GM21619 (cell line): ENCODE results near the gene PPARA.
A peak's percentile ranks its signal among the peaks of the same experiment; 100 is the strongest.

Experiments
- ATAC-seq: cut with Tn5 transposase; IDR thresholded peaks from one replicate; pipeline ENCODE4 v1.9.1; 2021; ENCODE audit not compliant: unreplicated experiment

PPARA gene

DNA sequence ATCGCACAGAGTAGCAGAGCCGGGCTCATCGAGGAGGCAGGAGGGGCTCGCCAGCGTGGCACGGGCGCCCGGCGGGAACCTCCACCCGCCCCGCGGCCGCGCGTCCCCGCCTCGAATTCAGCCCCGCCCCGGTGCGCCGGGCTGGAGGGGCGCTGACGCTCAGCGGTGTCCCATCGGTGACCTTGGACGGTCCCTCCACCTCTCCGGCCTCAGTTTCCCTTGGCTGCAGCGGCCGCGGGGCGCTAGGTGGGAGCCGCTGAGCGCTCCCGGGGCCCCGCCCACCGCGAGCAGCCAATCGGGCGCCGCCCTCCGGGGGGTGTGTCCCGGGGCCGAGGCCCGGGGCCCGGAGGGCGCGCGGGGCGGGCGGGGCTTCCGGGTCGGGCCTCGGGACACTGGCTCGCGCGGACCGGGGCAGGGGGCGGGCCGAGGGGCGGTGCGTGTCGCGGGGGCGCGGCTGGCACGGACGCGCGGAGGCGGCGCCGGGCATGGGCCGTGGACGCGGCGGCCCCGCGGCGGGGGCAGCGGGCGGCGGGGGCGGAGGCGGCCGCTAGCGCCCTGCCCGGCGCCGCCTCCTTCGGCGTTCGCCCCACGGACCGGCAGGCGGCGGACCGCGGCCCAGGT lies at the start of gene PPARA:
TSS of gene PPARA (plus strand) at position 493 of the 621 bp plus-strand sequence. CDS start 47,858 bp downstream, outside the sequence.
- ATAC-seq = peak; percentile 61

DNA sequence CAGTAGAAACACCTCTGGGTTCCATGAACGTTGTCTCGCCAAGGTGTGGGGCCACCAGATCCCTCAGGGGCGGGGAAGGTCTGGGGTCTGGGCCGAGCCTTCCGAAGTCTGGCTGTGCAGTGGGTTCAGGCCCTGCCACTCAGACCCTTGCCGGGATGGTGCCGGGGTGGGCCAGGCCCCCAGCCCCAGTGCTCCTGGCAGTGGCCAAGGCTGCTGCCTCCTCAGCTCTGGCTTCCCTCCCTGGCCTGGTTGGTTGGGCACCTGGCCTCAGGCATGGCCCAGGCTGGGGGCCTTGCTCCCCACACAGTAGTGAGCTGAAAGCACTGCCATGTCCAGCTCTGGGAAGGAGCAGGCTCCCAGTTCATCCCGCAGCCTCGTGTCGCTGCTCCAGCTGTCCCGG lies 48.2 kb upstream of the PPARA start:
- no peak for ATAC-seq

DNA sequence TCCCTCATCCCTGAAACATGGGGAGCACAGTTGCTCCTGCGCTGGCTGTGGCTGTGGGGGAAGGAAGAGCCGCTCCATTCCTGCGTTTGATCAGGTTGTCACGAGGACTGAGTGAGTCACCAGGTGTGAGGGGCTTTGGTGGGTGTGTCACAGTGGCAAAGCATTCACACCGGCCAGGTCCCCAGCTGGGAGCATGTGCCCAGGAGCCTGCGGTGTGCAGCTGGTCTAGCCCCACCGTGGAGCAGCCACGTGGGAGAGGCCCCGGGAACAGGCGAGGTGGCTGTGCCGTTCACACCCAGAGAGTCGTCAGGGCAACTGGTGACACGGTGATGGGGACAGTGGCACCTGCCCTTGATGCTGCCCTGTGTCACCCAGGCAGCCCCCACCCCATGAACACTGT lies 47.6 kb upstream of the PPARA start:
- no peak for ATAC-seq

DNA sequence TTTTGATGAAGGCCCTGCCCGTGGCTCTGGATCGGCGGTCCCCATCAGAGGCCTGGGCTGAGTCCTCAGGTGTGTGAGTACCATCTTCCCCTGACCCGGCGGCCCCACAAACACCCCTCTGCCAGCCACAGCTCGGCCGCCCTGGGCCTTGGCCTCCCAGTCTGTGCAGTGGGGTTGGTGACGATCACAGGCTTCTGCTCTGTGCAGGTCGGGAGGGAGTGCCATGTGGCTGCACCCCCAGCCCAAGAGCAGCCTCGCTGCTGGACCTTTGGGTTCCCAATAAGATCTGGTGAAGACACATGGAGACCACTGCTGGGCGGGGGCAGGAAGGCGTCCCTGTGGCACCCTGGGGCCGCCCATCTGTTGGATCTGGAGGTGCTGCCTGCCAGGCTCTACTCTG lies 47.1 kb upstream of the PPARA start:
- no peak for ATAC-seq

DNA sequence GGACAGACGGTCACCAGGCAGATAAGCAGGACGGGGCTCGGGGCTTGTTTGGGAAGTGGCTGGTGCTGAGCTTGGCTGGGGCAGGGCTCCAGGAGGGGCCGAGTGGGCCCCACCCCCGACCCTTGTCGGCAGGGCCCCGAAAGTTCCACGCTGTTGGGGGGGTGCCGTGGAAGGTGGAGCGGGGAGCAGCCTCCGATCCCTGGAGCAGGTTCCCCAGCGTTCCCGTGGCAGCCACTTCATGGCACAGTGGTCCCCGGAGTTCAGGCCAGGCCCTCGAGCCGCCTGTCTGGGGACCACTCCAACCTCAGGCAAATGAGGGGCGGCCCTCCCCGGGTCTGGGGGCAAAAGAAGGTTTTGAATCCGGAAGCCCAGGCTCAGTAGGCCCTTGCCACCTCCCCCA lies 46.7 kb upstream of the PPARA start:
- ATAC-seq = no peak

DNA sequence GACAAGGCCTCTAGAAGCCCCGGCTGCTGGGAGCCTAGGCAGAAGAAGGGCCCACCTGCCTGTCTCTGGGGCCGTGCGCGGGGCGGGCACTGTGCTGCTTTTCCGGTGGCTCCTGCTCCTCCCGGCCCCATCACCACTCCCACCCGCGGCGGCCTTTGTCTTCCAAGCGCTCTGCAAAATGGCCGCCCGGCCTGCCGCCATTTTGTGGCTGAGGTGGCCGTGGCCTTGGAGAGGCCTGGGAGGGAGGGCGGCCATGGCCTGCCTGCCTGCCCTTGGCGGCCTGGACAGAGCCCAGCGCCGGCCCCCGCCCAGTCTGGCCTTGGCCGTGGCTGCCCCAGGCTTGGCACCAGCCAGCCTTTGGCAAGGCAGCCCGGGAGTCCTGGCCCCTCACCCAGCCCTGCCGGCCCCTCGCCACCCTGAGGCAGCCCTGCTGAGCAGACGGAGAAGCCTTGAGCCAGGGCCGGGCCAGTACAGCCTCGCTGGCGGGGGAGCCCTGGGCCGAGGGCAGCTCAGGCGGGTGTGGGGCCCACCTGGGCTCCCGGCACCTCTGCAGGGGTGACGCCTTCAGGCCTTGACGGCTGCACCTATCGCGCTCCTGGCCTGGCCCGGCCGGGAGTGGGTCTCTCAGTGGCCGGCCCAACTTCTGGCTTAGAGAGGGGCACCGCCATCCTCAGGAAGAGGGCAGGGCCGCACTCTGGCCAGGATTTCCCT lies 46.0 kb upstream of the PPARA start:
- no peak for ATAC-seq

DNA sequence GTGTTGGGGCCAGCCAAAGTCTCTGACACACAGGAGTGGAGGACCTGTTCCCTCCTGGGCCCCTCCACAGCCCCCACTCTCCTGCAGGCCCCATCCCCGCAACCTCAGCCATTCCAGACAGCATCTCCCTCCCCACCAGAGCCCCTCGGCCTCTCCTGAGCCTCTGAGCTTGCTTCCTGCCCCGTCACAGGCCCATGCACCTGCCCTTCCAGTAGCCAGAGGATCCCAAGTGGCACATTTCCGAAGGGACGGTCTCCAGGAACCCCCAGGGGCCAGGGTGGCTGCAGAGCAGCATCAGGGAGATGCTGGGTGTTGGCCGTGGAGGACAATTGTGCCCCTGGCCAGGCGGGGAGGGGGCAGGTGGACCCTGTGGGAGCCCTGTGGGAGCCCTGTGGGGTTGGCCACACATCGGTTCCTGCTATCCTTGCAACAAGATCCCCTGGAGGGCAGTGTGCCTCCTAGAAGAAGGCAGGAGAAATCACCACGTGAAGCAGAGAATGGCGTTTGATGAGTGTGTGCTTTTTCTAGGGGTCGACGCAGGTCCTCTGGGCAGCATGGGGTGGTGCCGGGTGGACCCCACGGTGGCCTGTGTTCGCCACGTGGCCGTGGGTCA lies 45.3 kb upstream of the PPARA start:
- no peak for ATAC-seq

DNA sequence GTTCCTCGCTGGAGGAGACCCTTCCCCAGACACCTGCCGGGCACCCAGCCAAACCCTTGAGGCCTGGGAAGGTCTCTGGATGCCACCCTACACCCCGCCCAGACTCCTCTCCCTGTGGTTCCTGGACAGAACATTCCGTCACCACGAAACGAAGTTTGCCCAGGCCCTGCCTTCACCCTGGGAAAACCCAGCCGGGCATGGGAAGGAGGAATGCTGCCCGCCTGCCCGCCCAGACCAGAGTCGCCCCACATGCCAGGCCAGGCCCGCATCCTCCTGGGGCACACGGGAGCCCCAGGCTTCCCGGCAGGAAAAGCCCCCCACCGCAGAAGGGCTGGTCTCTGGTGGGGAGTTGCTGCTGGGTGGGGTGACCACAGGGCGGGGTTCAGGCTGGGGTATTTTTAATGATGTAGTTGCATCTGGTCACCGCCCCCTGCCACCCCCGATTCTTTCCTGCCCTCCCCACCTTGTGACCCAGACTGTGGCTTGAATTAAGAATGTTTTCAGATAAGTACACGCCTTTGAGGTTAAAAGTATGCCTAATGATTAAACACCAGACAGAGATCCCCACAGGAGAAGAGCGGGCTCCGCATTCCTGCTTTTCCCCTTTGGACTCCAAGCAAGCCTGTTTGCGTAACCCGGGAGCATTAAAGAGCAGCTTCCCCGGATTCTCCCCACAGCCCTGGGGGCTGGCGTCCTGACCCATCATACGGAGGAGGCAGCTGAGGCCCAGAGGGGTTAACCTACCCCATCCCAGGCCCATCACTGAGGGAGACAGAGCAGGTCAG lies 44.6 kb upstream of the PPARA start:
- ATAC-seq = no peak

DNA sequence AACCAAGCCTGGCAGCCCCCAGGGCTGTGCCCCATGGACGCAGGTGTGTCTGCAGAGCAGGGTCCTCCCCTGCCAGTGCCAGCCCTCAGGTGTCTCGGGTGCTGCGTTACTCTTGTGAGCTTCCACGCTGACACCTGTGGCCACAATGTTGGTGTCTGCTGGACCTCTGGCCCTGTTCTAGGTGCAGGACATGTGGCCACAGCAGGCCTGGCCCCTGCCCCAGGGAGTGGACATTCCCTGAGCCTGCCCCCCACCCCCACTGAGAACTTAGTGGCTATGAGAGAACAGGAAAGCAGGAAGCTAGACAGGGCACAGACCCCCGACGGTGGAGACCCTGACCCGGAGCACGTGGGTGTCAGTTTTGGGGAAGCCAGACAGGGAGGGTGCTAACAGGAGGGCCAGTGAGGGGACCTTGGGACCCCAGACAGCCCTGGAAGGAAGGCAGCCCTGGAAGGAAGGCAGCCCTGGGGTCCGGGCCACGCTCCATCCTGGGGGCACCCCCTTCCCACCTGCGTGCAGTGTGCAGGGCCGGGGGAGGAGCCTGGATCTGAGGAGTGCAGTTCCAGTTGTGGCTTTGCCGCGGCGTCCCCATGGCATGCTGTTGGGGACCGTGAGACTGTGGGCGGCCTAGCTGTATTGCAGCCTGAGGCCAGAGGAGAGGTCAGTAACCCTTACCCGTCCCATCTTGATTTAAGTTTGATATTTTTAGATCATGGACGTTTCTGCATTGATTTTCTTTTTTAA lies 43.9 kb upstream of the PPARA start:
- no peak for ATAC-seq

DNA sequence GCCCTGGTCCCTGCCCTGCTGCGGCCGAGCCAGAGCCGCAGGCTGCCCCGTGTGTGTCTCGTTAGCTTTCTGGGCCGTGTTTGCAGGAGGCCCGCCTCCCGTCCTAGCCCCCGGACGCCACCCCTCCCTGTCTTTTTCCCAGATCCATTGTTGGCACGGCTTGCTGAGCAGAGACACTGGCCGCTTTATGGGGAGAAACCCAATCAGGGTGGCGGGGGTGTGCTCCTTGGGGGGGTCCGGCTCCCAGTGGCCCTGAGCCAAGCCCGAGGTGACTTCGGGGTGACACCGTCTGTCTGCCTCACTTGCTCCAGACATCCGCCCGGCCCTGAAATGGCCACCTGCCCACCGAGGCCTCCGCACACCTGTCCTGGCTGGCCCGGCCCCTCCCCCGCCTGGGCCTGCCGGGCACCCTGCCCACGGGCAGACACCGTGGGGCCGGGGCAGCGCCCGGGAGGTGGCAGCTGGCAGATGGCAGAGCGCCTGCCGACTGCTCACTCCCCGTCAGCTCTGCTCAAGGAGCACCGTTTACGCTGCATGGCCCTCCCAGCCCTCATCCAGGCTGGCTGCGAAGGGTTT lies 43.1 kb upstream of the PPARA start:
- no peak for ATAC-seq

DNA sequence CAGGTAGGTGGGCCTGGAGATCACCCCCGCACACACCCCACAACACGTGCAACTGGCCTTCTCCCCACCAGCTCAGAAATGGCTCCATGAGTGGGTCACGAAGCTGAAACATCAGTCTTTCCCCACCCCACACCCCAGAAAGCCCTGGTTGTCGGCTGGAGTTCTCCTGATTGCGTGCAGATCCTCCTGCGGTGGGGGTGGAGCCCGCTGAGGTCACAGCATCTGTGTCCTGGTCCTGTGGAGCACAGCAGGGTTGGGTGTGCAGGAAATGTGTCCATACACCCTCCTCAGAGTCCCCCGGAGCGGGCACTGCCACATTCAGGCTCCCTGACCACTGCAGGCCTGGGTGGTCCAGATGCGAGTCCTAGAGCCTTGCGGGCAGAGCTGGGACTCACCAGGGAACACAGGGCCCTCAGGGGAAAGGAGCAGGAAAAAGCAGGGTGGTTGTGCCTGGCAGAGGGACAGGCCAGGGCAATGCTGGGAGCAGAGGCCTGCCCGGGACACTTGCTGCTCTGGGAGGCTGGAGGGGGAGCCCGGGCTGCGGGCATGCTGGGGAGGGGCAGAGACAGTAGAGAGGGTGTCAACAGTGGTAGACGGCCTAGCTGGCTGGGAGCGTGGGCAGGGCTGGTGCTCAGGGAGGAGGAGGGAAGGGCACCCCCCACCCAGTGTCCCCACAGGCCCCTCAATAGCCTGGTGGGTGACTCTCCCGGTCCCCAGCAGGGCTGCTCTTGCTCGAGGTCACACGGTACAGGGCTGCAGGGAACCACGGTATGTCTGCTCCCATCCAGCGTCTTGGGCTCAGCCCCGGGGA lies 42.4 kb upstream of the PPARA start:
- ATAC-seq = no peak

DNA sequence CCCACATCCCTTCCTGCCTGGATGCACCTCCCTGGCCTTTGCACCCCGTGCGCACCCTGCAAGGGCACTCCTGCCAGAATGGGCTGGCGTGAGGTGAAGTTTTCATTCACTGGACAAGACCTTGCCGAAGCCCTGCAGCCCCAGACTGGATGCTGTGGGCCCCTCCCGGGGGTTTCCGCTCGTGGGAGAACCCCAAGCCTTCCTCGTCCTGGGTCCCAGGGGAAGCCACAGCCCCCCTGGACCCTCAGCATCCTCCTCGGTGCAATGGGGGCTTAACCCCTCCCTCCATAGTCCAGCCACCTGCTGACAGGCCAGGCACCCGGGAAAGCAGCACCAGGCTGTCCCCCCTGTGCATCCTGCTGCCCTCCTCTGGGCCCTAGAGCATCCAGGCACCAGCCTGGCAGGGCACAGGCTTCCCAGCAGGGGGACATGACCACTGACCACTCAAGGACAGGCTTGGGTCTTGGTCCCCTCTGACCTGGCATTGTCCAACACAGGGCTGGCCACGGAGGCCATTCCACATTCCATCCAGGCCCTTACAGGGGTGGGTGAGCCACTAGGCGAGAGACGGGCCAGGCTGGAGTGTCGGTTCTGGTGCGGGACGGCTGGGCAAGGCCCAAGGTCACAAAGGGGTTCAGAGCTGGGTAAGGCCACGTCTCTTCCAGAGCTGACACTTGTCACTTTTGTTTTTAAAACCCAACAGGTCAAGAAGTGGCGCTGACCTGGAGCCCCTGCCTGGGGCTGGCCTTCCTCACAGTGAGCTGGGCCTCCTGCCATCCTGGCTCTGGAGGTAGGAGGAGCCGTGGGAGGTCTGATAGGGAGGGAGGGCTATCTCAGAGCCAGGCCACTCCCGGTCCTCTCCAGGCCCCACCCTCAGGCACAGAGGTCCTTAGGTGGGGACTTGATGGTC lies 41.5 kb upstream of the PPARA start:
- no peak for ATAC-seq

DNA sequence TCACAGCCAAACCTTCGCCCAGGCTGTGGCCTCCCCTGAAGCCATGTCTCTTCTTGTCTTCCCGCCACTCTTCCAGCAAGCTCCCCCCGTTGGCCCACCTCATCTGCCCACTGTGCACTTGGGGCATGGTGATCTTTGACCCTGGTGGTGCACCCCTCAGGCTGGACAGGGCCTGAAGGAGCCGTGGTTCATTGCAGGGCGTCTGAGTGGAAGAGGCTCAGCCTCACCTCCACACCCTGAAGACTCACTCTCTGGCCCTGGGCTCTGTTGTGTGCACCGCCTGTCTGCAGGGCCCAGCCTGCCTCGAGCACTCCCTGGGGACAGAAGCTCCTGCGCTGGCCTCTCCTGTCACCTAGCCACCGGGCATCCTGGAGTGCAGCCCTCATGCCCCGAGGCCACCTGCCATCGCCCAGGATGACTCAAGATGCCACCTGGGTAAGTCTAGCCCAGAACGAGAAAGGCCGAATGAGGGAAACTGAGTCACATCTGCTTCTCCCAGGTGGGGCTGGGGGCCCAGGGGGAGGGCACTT lies 40.8 kb upstream of the PPARA start:
- ATAC-seq = no peak

DNA sequence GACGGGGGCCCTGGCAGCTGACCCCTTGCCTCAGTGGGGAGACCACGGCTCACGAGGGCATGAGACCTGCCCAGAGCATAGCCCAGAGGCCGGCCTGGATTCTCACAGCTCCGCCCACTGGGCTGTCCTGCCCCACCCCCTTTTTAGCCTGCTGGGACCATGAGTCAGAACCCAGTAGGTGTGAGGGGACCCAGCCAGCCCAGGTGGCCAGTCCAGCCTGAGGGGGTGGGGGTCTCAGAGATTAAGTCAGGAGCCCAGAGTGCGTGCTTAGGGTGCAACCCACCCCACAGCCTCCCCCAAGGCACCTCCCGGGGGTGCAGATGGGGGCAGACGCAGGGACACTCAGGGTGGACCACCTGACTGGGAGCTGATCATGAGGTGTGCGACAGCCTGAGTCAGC lies 40.1 kb upstream of the PPARA start:
- ATAC-seq = no peak

DNA sequence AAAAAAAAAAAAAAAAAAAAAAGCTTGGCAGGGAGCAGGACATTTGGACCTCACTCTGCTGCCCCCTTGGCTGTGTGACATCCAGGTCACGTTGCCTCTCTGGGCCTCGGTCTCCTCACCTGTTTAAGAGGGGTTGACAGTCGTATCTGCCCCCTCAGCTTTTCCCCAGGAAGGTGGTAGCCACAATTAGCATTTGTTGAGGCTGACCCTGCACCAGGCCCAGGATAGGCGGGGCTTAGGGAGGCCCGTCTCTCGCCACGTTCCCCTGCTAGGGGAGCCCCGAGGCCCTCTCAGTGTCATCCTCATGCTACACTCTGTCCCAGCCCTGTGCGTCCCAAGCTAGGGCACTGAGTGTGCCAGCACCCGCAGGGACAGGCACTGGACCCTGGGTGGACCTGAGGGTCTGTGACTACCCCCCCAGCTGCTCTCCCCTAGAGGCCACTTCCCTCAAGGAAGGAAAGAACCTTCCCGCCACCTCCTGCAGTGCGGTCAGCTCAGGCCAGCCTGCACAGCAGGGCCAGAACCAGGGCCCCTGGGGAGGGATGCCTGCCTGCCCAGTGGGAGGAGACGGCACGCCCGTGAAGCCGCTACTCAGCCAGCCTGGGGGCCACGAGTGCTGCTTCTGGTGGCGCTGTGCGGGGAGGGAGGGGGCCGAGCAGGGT lies 38.5 kb upstream of the PPARA start:
- no peak for ATAC-seq

DNA sequence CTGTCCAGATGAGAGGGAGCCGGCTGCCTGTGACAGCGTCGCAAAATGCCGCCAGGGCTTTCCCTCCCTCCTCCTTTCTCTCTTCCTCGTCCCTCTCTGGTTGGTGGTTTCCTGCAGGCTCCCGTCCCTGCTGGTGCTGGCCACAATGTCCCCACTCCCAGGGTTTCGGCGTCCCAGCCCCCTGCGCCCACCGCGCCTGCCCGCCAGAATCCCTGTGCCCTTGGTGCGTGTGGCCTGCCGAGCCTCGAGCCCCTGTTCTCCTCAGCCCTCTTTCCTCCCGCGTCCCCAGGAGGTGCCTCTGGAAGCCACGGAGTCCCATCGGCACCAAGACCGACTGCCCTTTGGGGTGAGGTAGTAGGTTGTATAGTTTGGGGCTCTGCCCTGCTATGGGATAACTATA lies 37.9 kb upstream of the PPARA start:
- no peak for ATAC-seq

DNA sequence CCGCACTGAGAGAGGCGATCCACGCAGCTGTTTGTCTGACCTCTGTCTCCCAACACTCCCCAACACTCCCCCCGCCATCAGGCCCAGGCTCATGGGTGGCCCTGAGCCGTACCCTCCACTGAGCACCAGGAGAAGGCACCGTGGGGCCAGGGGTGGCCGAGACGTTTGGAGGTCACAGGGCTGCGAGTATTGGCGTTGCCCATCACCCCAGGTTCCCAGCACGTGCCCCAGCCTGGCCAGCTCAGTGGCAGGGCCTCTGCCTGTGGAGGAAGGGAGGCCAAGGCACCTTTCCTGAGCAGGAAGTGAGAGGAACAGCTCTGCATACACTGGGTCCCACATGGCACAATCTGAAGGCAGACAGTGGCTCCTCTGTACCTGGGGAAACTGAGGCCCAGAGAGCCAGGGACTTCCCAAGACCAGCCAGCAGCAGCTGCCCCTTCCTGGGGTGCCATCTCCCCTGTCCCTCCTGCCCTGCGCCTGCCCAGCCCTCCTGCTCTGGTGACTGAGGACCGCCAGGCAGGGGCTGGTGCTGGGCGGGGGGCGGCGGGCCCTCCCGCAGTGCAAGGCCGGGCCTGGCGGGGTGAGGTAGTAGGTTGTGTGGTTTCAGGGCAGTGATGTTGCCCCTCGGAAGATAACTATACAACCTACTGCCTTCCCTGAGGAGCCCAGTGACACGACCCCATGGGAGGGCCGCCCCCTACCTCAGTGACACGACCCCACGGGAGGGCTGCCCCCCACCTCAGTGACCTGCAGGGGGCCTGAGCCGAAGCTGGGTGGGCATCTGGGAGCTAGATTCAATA lies 37.0 kb upstream of the PPARA start:
- no peak for ATAC-seq
